Mesendoderm (in vitro differentiated cells): ENCODE measurements around the gene BCL2L11.
A peak's percentile ranks its signal among the peaks of the same experiment; 100 is the strongest.

Experiments used
- DNase-seq: peaks from one replicate; pipeline ENCODE4 v3.0.0; 2013
- H2AK5ac ChIP-seq: 2 replicates; pipeline ENCODE4 v1.6.1; 2013; ENCODE audit warnings: low read length, inconsistent platforms
- H2BK120ac ChIP-seq: 2 replicates; pipeline ENCODE4 v1.6.1; 2013; ENCODE audit warnings: low read depth, mild to moderate bottlenecking, low read length, moderate library complexity, mixed read lengths
- H2BK15ac ChIP-seq: replicated peaks from 2 replicates; pipeline ENCODE4 v1.6.1; 2013; ENCODE audit warnings: low read depth, mild to moderate bottlenecking, moderate library complexity
- H2BK5ac ChIP-seq: 2 replicates; pipeline ENCODE4 v1.6.1; 2013; ENCODE audit warnings: low read length, inconsistent platforms
- H3K18ac ChIP-seq: 2 replicates; pipeline ENCODE4 v1.6.1; 2013; ENCODE audit warnings: mild to moderate bottlenecking, low read length, mixed read lengths
- H3K23ac ChIP-seq: one replicate; pipeline ENCODE4 v1.6.1; 2013; ENCODE audit warnings: low read length
- H3K27ac ChIP-seq: 2 replicates; pipeline ENCODE4 v1.5.1; 2013; ENCODE audit warnings: low read depth, mild to moderate bottlenecking, inconsistent platforms, low read length, moderate library complexity
- H3K27me3 ChIP-seq: 2 replicates; pipeline ENCODE4 v1.6.1; 2013; ENCODE audit warnings: low read length, control low read depth, mild to moderate bottlenecking, inconsistent platforms; ENCODE audit not compliant: insufficient read depth, poor library complexity
- H3K36me3 ChIP-seq: 2 replicates; pipeline ENCODE4 v1.6.1; 2013; ENCODE audit warnings: low read length, inconsistent platforms; ENCODE audit not compliant: control insufficient read depth, insufficient read depth
- H3K4ac ChIP-seq: one replicate; pipeline ENCODE4 v1.6.1; 2013; ENCODE audit warnings: low read depth, mild to moderate bottlenecking, low read length, moderate library complexity
- H3K4me1 ChIP-seq: 2 replicates; pipeline ENCODE4 v1.6.1; 2013; ENCODE audit warnings: low read depth, low read length, inconsistent platforms; ENCODE audit not compliant: control insufficient read depth
- H3K4me2 ChIP-seq: 2 replicates; pipeline ENCODE4 v1.6.1; 2013; ENCODE audit warnings: low read length
- H3K4me3 ChIP-seq: 2 replicates; pipeline ENCODE4 v1.5.1; 2013; ENCODE audit warnings: mild to moderate bottlenecking, low read length
- H3K56ac ChIP-seq: one replicate; pipeline ENCODE4 v1.6.1; 2013; ENCODE audit warnings: low read length
- H3K79me1 ChIP-seq: 2 replicates; pipeline ENCODE4 v1.6.1; 2013; ENCODE audit warnings: low read length, inconsistent platforms
- H3K79me2 ChIP-seq: 2 replicates; pipeline ENCODE4 v1.6.1; 2013; ENCODE audit warnings: mild to moderate bottlenecking, low read length; ENCODE audit not compliant: control insufficient read depth, insufficient read depth
- H3K9ac ChIP-seq: 2 replicates; pipeline ENCODE4 v1.6.1; 2013; ENCODE audit warnings: low read length, inconsistent platforms
- H4K5ac ChIP-seq: one replicate; pipeline ENCODE4 v1.6.1; 2013; ENCODE audit warnings: low read length
- H4K8ac ChIP-seq: one replicate; pipeline ENCODE4 v1.6.1; 2013; ENCODE audit warnings: low read depth, mild to moderate bottlenecking, control low read depth, low read length, moderate library complexity
- WGBS: extraction: QIAGEN DNeasy Blood & Tissue Kit; methylation state at CpG from one replicate; pipeline ENCODE4 v1.1.7; 2013; ENCODE audit warnings: low lambda C conversion rate, missing lambda C conversion rate; ENCODE audit not compliant: insufficient coverage; ENCODE audit errors: extremely low coverage; 5-methylcytosine and 5-hydroxymethylcytosine counted together

BCL2L11 gene

DNA sequence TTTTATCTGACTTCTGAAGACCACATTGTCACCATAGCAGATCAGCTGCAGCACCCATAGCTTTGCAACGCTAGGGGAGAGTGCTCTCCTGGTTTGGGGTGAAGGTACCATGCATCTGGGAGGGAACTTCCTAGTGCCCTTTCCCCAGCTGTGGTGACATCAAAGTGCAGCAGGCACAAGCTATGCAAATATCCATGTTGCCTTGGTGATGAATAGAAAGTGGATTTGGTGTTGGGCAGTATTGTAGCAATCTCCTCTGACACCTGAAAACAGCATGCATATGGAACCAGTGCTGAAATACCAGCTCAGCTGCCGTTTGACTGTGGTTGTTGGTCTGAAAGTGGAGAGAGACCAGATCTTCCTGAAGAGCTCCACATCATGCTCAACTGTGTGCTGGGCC lies 37.1 kb downstream of the BCL2L11 start:
- no peaks in the 10 kb centered on the region for H3K79me2 ChIP-seq
- H3K4ac ChIP-seq = no peak overlapping the region
- H3K18ac ChIP-seq = no peak overlapping the region
- H3K27me3 ChIP-seq = no peaks in the 10 kb centered on the region
- H2BK15ac ChIP-seq = no peak overlapping the region
- DNase-seq = peak; percentile 25
- peaks cover 4% of the 10 kb centered on the region for H3K79me1 ChIP-seq
- no peak overlapping the region for H3K4me2 ChIP-seq
- H2AK5ac ChIP-seq = no peak overlapping the region
- no peak overlapping the region for H4K5ac ChIP-seq
- no peak overlapping the region for H4K8ac ChIP-seq
- no peak overlapping the region for H2BK120ac ChIP-seq
- no CpG with 5 or more reads among the region's 2 CpGs for WGBS
- H2BK5ac ChIP-seq = no peak overlapping the region
- H3K9ac ChIP-seq = no peak overlapping the region
- H3K56ac ChIP-seq = no peak overlapping the region
- no peaks in the 10 kb centered on the region for H3K4me1 ChIP-seq
- no peaks in the 10 kb centered on the region for H3K36me3 ChIP-seq
- no peak overlapping the region for H3K23ac ChIP-seq
- H3K27ac ChIP-seq = no peak overlapping the region
- no peak overlapping the region for H3K4me3 ChIP-seq

DNA sequence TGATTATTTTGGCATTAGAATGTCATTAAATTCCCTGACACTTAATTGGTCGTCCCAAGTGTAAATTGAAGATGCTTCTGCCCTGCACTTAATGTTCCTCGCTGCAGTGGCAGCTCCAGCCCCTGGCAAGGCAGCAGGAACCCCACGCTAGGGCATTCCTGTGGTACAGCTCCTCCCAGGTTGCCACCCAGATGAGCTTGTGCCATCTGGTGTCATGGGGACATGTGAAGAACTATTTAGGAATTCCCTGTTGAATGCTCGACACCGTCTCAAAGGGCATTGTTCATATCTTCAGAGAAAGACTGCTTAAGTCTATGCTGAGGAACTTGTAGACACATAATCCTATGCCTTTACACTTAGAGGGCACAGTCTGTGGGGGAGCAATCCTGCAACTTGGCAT lies 38.9 kb downstream of the BCL2L11 start:
- no peak overlapping the region for H3K9ac ChIP-seq
- DNase-seq = no peak
- peaks cover 5% of the 10 kb centered on the region for H3K4me1 ChIP-seq
- H3K79me2 ChIP-seq = no peaks in the 10 kb centered on the region
- no CpG with 5 or more reads among the region's 5 CpGs for WGBS
- no peak overlapping the region for H4K5ac ChIP-seq
- H3K27ac ChIP-seq = no peak overlapping the region
- no peak overlapping the region for H3K4ac ChIP-seq
- no peak overlapping the region for H2BK5ac ChIP-seq
- H3K4me3 ChIP-seq = no peak overlapping the region
- H3K18ac ChIP-seq = no peak overlapping the region
- H2AK5ac ChIP-seq = no peak overlapping the region
- H3K27me3 ChIP-seq = no peaks in the 10 kb centered on the region
- H3K23ac ChIP-seq = no peak overlapping the region
- H4K8ac ChIP-seq = no peak overlapping the region
- no peak overlapping the region for H3K4me2 ChIP-seq
- no peak overlapping the region for H2BK120ac ChIP-seq
- no peaks in the 10 kb centered on the region for H3K36me3 ChIP-seq
- no peak overlapping the region for H2BK15ac ChIP-seq
- peaks cover 4% of the 10 kb centered on the region for H3K79me1 ChIP-seq
- no peak overlapping the region for H3K56ac ChIP-seq

GRCh38 chr2:111160758-111161157 lies 40.0 kb downstream of the BCL2L11 start:
- H4K5ac ChIP-seq = no peak overlapping the region
- WGBS = no CpG with 5 or more reads among the region's 3 CpGs
- peaks cover 5% of the 10 kb centered on the region for H3K4me1 ChIP-seq
- H3K9ac ChIP-seq = no peak overlapping the region
- H3K27ac ChIP-seq = no peak overlapping the region
- H2BK120ac ChIP-seq = no peak overlapping the region
- H3K79me1 ChIP-seq = peaks cover 4% of the 10 kb centered on the region
- no peaks in the 10 kb centered on the region for H3K36me3 ChIP-seq
- no peaks in the 10 kb centered on the region for H3K27me3 ChIP-seq
- no peak overlapping the region for H4K8ac ChIP-seq
- H2AK5ac ChIP-seq = no peak overlapping the region
- DNase-seq = no peak
- no peak overlapping the region for H2BK5ac ChIP-seq
- H3K18ac ChIP-seq = no peak overlapping the region
- no peaks in the 10 kb centered on the region for H3K79me2 ChIP-seq
- no peak overlapping the region for H3K4me3 ChIP-seq
- no peak overlapping the region for H2BK15ac ChIP-seq
- H3K56ac ChIP-seq = no peak overlapping the region
- H3K4ac ChIP-seq = no peak overlapping the region
- H3K23ac ChIP-seq = no peak overlapping the region
- no peak overlapping the region for H3K4me2 ChIP-seq

DNA sequence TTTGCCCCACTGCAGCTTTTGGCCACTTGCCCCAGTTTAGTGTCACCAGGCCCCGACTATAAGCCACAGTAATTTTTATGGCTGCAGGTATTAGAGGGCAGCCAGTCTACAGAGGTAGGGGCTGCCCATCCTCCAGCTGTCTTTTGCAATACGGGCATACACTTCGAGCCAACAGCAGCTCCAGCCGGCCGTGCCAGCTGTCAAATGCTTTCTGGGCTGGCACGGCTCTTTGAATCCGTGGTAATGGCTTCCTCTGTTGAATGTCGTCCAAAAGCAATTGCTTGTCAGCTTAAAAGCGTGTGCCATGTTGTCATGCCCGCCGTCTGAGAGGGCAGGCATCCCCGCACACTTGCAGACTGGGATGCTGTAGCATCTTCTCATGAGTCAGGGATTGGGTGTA lies 41.3 kb downstream of the BCL2L11 start:
- no CpG with 5 or more reads among the region's 12 CpGs for WGBS
- H4K8ac ChIP-seq = no peak overlapping the region
- no peak overlapping the region for H3K18ac ChIP-seq
- H3K4ac ChIP-seq = no peak overlapping the region
- H3K4me2 ChIP-seq = no peak overlapping the region
- peaks cover 5% of the 10 kb centered on the region for H3K4me1 ChIP-seq
- no peak overlapping the region for H2BK120ac ChIP-seq
- H3K36me3 ChIP-seq = peaks cover 3% of the 10 kb centered on the region
- no peak overlapping the region for H3K4me3 ChIP-seq
- DNase-seq = no peak
- no peak overlapping the region for H2AK5ac ChIP-seq
- no peak overlapping the region for H3K27ac ChIP-seq
- H3K79me2 ChIP-seq = no peaks in the 10 kb centered on the region
- no peak overlapping the region for H3K23ac ChIP-seq
- H3K9ac ChIP-seq = no peak overlapping the region
- H3K27me3 ChIP-seq = no peaks in the 10 kb centered on the region
- H4K5ac ChIP-seq = no peak overlapping the region
- no peak overlapping the region for H3K56ac ChIP-seq
- H2BK5ac ChIP-seq = no peak overlapping the region
- no peak overlapping the region for H2BK15ac ChIP-seq
- H3K79me1 ChIP-seq = peaks cover 4% of the 10 kb centered on the region

- no peak overlapping the region for H3K27ac ChIP-seq
- DNase-seq = no peak
- no CpG with 5 or more reads among the region's 12 CpGs for WGBS
Observed at GRCh38 chr2:111162718-111163331, 42.1 kb downstream of the BCL2L11 start.

DNA sequence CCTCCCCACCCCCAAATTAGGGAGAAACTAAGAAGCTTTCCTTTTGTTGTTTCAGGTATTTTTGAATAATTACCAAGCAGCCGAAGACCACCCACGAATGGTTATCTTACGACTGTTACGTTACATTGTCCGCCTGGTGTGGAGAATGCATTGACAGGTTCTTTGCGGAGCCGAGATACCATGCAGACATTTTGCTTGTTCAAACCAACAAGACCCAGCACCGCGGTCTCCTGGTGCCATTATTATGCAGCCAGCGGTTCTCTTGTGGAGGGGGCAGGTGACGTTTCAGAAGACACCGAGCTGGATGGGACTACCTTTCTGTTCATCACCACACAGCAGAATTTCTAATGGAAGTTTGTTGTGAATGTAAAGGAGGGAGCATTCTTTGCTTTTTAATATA lies 43.4 kb downstream of the BCL2L11 start:
- no peak overlapping the region for H3K56ac ChIP-seq
- H3K18ac ChIP-seq = no peak overlapping the region
- no peak overlapping the region for H2AK5ac ChIP-seq
- H3K4ac ChIP-seq = no peak overlapping the region
- H4K5ac ChIP-seq = no peak overlapping the region
- H3K9ac ChIP-seq = no peak overlapping the region
- H4K8ac ChIP-seq = no peak overlapping the region
- peaks cover 3% of the 10 kb centered on the region for H3K36me3 ChIP-seq
- no peak overlapping the region for H2BK15ac ChIP-seq
- H3K27ac ChIP-seq = no peak overlapping the region
- peaks cover 5% of the 10 kb centered on the region for H3K4me1 ChIP-seq
- no peaks in the 10 kb centered on the region for H3K27me3 ChIP-seq
- H3K79me2 ChIP-seq = no peaks in the 10 kb centered on the region
- no peak overlapping the region for H2BK120ac ChIP-seq
- DNase-seq = peak; percentile 57
- WGBS = no CpG with 5 or more reads among the region's 12 CpGs
- no peak overlapping the region for H2BK5ac ChIP-seq
- no peak overlapping the region for H3K4me2 ChIP-seq
- no peak overlapping the region for H3K4me3 ChIP-seq
- no peak overlapping the region for H3K23ac ChIP-seq
- H3K79me1 ChIP-seq = no peaks in the 10 kb centered on the region

More at GRCh38 chr2:111162718-111163331, 42.1 kb downstream of the BCL2L11 start:
- Histone ChIP-seq H2BK120ac (no peak overlapping the region), H3K79me2 (no peaks in the 10 kb centered on the region), H3K18ac (no peak overlapping the region), H3K4me1 (peaks cover 5% of the 10 kb centered on the region), H4K8ac (no peak overlapping the region), H3K4me2 (no peak overlapping the region), H3K9ac (no peak overlapping the region), H3K56ac (no peak overlapping the region), H3K36me3 (peaks cover 3% of the 10 kb centered on the region), H2BK15ac (no peak overlapping the region), H3K23ac (no peak overlapping the region), H3K27me3 (no peaks in the 10 kb centered on the region), H4K5ac (no peak overlapping the region), H3K4ac (no peak overlapping the region), H3K79me1 (peaks cover 3% of the 10 kb centered on the region), H2AK5ac (no peak overlapping the region), H3K4me3 (no peak overlapping the region), H2BK5ac (no peak overlapping the region)
